Liver (tissue), 5 donors: Measurements from ENCODE around the gene TAS2R43. TPM values are rescaled to one million over a fixed set of nuclear protein-coding genes. Genes with fewer than 3 reads are reported as not detected.

ENCODE experiments used
- polyA plus RNA-seq, 2 donors: library from polyadenylated mRNA; stranded (reverse) in 1 of 2; unstranded in 1 of 2; fragments of 200-250 nt in 1 of 2; fragments of >200 nt in 1 of 2; fragmentation: Nextera tagmentation in 1 of 2; extraction: Ambion mirVana in 1 of 2; gene quantifications; one replicate each; pipeline versions ENCODE4 v1.2.1 to v1.2.3, GENCODE V29; 2013 to 2015
- small RNA-seq: library from RNA; depleted of rRNA; stranded (forward); fragments of <200 nt; gene quantifications from one replicate; pipeline ENCODE3, GENCODE V24; 2014
- total RNA-seq, 2 donors: library from RNA; depleted of rRNA; stranded (reverse); fragments of >200 nt; gene quantifications; one replicate each; pipeline ENCODE4 v1.2.3, GENCODE V29; 2014
- donor health status: healthy.
- donor health status: healthy.
- donor health status: healthy.

The TAS2R43 gene
- total and polyA plus RNA-seq, 4 donors = 0.57 to 3.8 (median 0.84) TPM; not detected in 1

Small RNA genes within 50 kb of the gene (small RNA-seq; reads per million reads assigned to genes)
- gene AC018630.1 = not detected

Other genes with a start within 250 kb of the TAS2R43 start
- 1 to 10 TPM in 1 of 2 donors, under 1 TPM in 1; 0.56 to 3.5 TPM for gene PRR4, start 242.8 kb downstream of the TAS2R43 start, total RNA-seq
- gene PRR4, start 242.8 kb downstream of the TAS2R43 start, polyA plus RNA-seq = 1 to 10 TPM in 1 of 2 donors, under 1 TPM in 1; 0.65 to 2.2 TPM
- gene PRH1, start 208.1 kb downstream of the TAS2R43 start, total RNA-seq = 10 to 100 TPM in 1 of 2 donors, 1 to 10 TPM in 1; 9.6 to 29.6 TPM
- 10 to 100 TPM in 1 of 2 donors, 1 to 10 TPM in 1; 1.3 to 22.6 TPM for gene PRH1, start 208.1 kb downstream of the TAS2R43 start, polyA plus RNA-seq
- gene TAS2R13, start 182.8 kb downstream of the TAS2R43 start, total RNA-seq = 1 to 10 TPM in 1 of 2 donors, under 1 TPM in 1; 0.51 to 6.2 TPM
- under 1 TPM in 1 of 2 donors, not detected in 1; 0.10 TPM for gene TAS2R13, start 182.8 kb downstream of the TAS2R43 start, polyA plus RNA-seq
- gene PRH2, start 163.1 kb downstream of the TAS2R43 start, total RNA-seq = under 1 TPM; 0.23 to 0.42 TPM
- under 1 TPM in 1 of 2 donors, not detected in 1; 0.40 TPM for gene PRH2, start 163.1 kb downstream of the TAS2R43 start, polyA plus RNA-seq
- 1 to 10 TPM; 1.5 to 6.9 TPM for gene TAS2R14, start 153.1 kb downstream of the TAS2R43 start, total RNA-seq
- 1 to 10 TPM in 1 of 2 donors, under 1 TPM in 1; 0.16 to 1.4 TPM for gene TAS2R14, start 153.1 kb downstream of the TAS2R43 start, polyA plus RNA-seq
- gene TAS2R50, start 105.4 kb downstream of the TAS2R43 start, total RNA-seq = 1 to 10 TPM in 1 of 2 donors, under 1 TPM in 1; 0.89 to 7.8 TPM
- gene TAS2R50, start 105.4 kb downstream of the TAS2R43 start, polyA plus RNA-seq = not detected
- gene TAS2R20, start 94.0 kb downstream of the TAS2R43 start, total RNA-seq = 1 to 10 TPM; 1.4 to 5.9 TPM
- gene TAS2R20, start 94.0 kb downstream of the TAS2R43 start, polyA plus RNA-seq = under 1 TPM; 0.03 to 0.49 TPM
- 10 to 100 TPM in 1 of 2 donors, 1 to 10 TPM in 1; 2.1 to 11.8 TPM for gene TAS2R19, start 69.7 kb downstream of the TAS2R43 start, total RNA-seq
- not detected for gene TAS2R19, start 69.7 kb downstream of the TAS2R43 start, polyA plus RNA-seq
- 1 to 10 TPM; 1.3 to 7.4 TPM for gene TAS2R31, start 60.9 kb downstream of the TAS2R43 start, total RNA-seq
- gene TAS2R31, start 60.9 kb downstream of the TAS2R43 start, polyA plus RNA-seq = under 1 TPM in 1 of 2 donors, not detected in 1; 0.99 TPM
- 1 to 10 TPM; 1.1 to 6.7 TPM for gene TAS2R46, start 30.0 kb downstream of the TAS2R43 start, total RNA-seq
- under 1 TPM in 1 of 2 donors, not detected in 1; 0.35 TPM for gene TAS2R46, start 30.0 kb downstream of the TAS2R43 start, polyA plus RNA-seq
- 10 to 100 TPM in 1 of 2 donors, 1 to 10 TPM in 1; 3.4 to 12.0 TPM for gene TAS2R30, start 42.3 kb upstream of the TAS2R43 start, total RNA-seq
- gene TAS2R30, start 42.3 kb upstream of the TAS2R43 start, polyA plus RNA-seq = under 1 TPM in 1 of 2 donors, not detected in 1; 0.18 TPM
- 1 to 10 TPM; 4.9 to 6.3 TPM for gene SMIM10L1, start 78.9 kb upstream of the TAS2R43 start, total RNA-seq
- 1 to 10 TPM; 6.0 to 6.3 TPM for gene SMIM10L1, start 78.9 kb upstream of the TAS2R43 start, polyA plus RNA-seq
- not detected for gene TAS2R42, start 94.6 kb upstream of the TAS2R43 start, total RNA-seq
- gene TAS2R42, start 94.6 kb upstream of the TAS2R43 start, polyA plus RNA-seq = not detected
- not detected for gene PRB3, start 177.4 kb upstream of the TAS2R43 start, total RNA-seq
- gene PRB3, start 177.4 kb upstream of the TAS2R43 start, polyA plus RNA-seq = not detected
- gene PRB4, start 218.1 kb upstream of the TAS2R43 start, total RNA-seq = not detected
- gene PRB4, start 218.1 kb upstream of the TAS2R43 start, polyA plus RNA-seq = not detected